Lung (tissue), 12 donors: ENCODE data around the gene CD163L1. TPM values are rescaled to one million over a fixed set of nuclear protein-coding genes. Genes with fewer than 3 reads are reported as not detected.

ENCODE experiments used
- ATAC-seq: fragments of 200-7000 bp; cut with Tn5 transposase; one replicate; pipeline ENCODE4 v1.9.1; 2020; ENCODE audit warnings: moderate number of reproducible peaks; ENCODE audit not compliant: insufficient read depth, low FRiP score
- DNase-seq, 3 donors: peaks; one replicate each; pipeline ENCODE4 v3.0.0-alpha.2; 2013 to 2017
- H3K27ac ChIP-seq, 2 donors: one replicate each; pipeline ENCODE4 v1.5.1; 2013; ENCODE audit warnings: mild to moderate bottlenecking in 2 of 2, moderate library complexity in 2 of 2, control low read depth in 1 of 2, inconsistent platforms in 1 of 2, low read depth in 1 of 2, low read length in 1 of 2
- H3K27me3 ChIP-seq, 3 donors: one replicate each; pipeline ENCODE4 v1.5.1; 2013; ENCODE audit warnings: low read length in 2 of 3; ENCODE audit not compliant: control insufficient read depth in 3 of 3, insufficient read depth in 3 of 3
- H3K36me3 ChIP-seq, 4 donors: one replicate each; pipeline ENCODE4 v1.5.1; 2013; ENCODE audit warnings: low read length in 4 of 4, mild to moderate bottlenecking in 1 of 4, moderate library complexity in 1 of 4; ENCODE audit not compliant: control insufficient read depth in 4 of 4, insufficient read depth in 4 of 4
- H3K4me1 ChIP-seq, 5 donors: one replicate each; pipeline ENCODE4 v1.5.1; 2013; ENCODE audit warnings: low read length in 5 of 5, mild to moderate bottlenecking in 2 of 5, moderate library complexity in 1 of 5; ENCODE audit not compliant: control insufficient read depth in 5 of 5, insufficient read depth in 5 of 5
- H3K4me3 ChIP-seq: one replicate; pipeline ENCODE4 v1.5.1; 2013; ENCODE audit warnings: mild to moderate bottlenecking, control low read depth, moderate library complexity
- H3K9ac ChIP-seq, 2 donors: one replicate each; pipeline ENCODE4 v1.5.1; 2013; ENCODE audit warnings: low read length in 2 of 2, control low read depth in 1 of 2; ENCODE audit not compliant: insufficient read depth in 1 of 2
- H3K9me3 ChIP-seq, 4 donors: one replicate each; pipeline ENCODE4 v1.5.1; 2013; ENCODE audit warnings: low read length in 3 of 4, mild to moderate bottlenecking in 1 of 4, moderate library complexity in 1 of 4; ENCODE audit not compliant: control insufficient read depth in 4 of 4, insufficient read depth in 3 of 4
- CTCF ChIP-seq: IDR thresholded peaks from 2 replicates; pipeline ENCODE4 v1.5.1; 2012; ENCODE audit warnings: mild to moderate bottlenecking; ENCODE audit errors: control extremely low read depth, extremely low read depth
- WGBS, 2 donors: extraction: QIAGEN DNeasy Blood & Tissue Kit; methylation state at CpG; one replicate each; pipeline ENCODE4 v1.1.7; 2013; 5-methylcytosine and 5-hydroxymethylcytosine counted together
- polyA plus RNA-seq, 2 donors: library from polyadenylated mRNA; stranded (reverse); fragments of 200-250 nt; gene quantifications; one replicate each; pipeline ENCODE4 v1.2.1, GENCODE V29; 2013
- total RNA-seq, 2 donors: library from RNA; depleted of rRNA in 1 of 2; stranded (reverse); fragments of >200 nt in 1 of 2; gene quantifications; one replicate each; pipeline ENCODE4 v1.2.1, GENCODE V29; 2014 to 2021
- donor health status: control.
- donor health status: control.
- donor health status: Bipolar disorder and iron deficiency.
- donor health status: healthy.
- donor health status: DM: yes; HTN: yes; CAD: no.

CD163L1 gene
- total and polyA plus RNA-seq, 4 donors = 2.1 to 22.0 (median 3.3) TPM

DNA sequence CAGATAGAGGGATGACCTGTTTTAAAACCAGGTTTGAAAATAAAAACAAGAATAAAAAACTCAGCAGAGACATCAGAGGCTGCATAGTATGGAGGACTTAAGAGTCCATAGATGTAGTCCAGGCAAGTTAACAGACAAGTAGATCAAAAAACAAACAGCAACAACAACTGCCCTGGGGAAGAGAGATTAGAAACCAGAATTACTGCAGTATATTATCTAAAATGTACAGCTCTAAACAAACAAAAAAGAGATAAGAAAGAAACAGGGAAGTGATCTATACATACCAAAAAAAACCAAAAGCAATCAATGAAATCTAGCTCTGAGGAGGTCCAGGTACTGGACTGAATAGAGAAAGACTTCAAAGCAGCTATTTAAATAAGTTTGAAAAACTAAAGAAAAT is 91.3 kb downstream of the CD163L1 start:
- no peaks in the 10 kb centered on the region for H3K27me3 ChIP-seq
- no peak overlapping the region for H3K4me3 ChIP-seq
- DNase-seq = no peak
- H3K9ac ChIP-seq = no peak overlapping the region
- no peaks in the 10 kb centered on the region for H3K9me3 ChIP-seq
- H3K36me3 ChIP-seq = no peaks in the 10 kb centered on the region
- H3K4me1 ChIP-seq = no peaks in the 10 kb centered on the region
- no peak overlapping the region for H3K27ac ChIP-seq
- ATAC-seq = no peak
- TF ChIP-seq CTCF = no peak

DNA sequence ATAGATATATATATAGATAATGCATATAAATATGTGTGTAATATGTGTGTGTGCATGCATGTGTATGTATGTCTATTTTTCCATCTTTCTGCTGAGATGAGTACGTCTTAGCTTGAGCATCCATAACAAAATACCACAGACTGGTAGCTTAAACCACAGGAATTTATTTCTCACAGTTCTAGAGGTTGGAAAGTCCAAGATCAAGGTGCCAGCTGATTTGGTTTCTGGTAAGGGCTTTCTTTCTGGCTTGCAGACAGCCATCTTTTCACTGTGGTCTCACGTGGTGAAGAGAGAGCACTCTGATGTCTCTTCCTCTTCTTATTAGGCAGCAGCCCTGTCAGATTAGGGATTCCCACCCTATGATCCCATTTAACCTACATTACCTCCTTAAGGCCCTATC is 92.8 kb downstream of the CD163L1 start:
- H3K36me3 ChIP-seq = no peaks in the 10 kb centered on the region
- no peak overlapping the region for H3K27ac ChIP-seq
- H3K9me3 ChIP-seq = peaks cover 0 to 4% (median 0%) of the 10 kb centered on the region in 4 donors
- ATAC-seq (no peak), DNase-seq (no peak)
- H3K27me3 ChIP-seq = no peaks in the 10 kb centered on the region
- no peak overlapping the region for H3K4me3 ChIP-seq
- no peak overlapping the region for H3K9ac ChIP-seq
- TF ChIP-seq CTCF = no peak
- no peaks in the 10 kb centered on the region for H3K4me1 ChIP-seq
- WGBS, 2 donors = 49 to 76% methylated on average over 2 of the region's 2 CpGs

- TF ChIP-seq CTCF = no peak
- DNase-seq (no peak), ATAC-seq (no peak)
- Histone ChIP-seq H3K9me3 (peaks cover 0 to 8% (median 3%) of the 10 kb centered on the region in 4 donors), H3K36me3 (no peaks in the 10 kb centered on the region), H3K27ac (no peak overlapping the region), H3K9ac (no peak overlapping the region), H3K4me1 (no peaks in the 10 kb centered on the region), H3K4me3 (no peak overlapping the region), H3K27me3 (no peaks in the 10 kb centered on the region)
- 61 to 72% methylated on average over 4 of the region's 4 CpGs for WGBS, 2 donors
Observed at GRCh38 chr12:7349418-7349817, 94.5 kb downstream of the CD163L1 start.

GRCh38 chr12:7346551-7347225 is 97.3 kb downstream of the CD163L1 start:
- TF ChIP-seq CTCF = no peak
- no peaks in the 10 kb centered on the region for H3K4me1 ChIP-seq
- H3K4me3 ChIP-seq = no peak overlapping the region
- no peak for ATAC-seq
- H3K36me3 ChIP-seq = no peaks in the 10 kb centered on the region
- H3K27me3 ChIP-seq = no peaks in the 10 kb centered on the region
- H3K9ac ChIP-seq = no peak overlapping the region
- peaks cover 0 to 11% (median 6%) of the 10 kb centered on the region in 4 donors for H3K9me3 ChIP-seq
- no peak overlapping the region for H3K27ac ChIP-seq
- peak in 1 of 3 donors; percentile 6 for DNase-seq
- WGBS, 2 donors = 49 to 72% methylated on average over 6 of the region's 6 CpGs
